HFF-Myc (cell line): Measurements from ENCODE around the gene ZNF850.

Source experiments
- DNase-seq: peaks from one replicate; pipeline ENCODE4 v3.0.0-alpha.2; 2011; ENCODE audit warnings: low read depth; ENCODE audit errors: extremely low read depth
- H3K4me3 ChIP-seq: replicated peaks from 2 replicates; pipeline ENCODE4 v1.5.1; 2011; ENCODE audit warnings: low read depth, mild to moderate bottlenecking, control low read depth, low read length
- TF ChIP-seq, protein P1 (sequence below): IDR thresholded peaks from 2 replicates; pipeline ENCODE4 v1.5.1; 2012; ENCODE audit warnings: mild to moderate bottlenecking, low read depth, low read length, control low read depth; ENCODE audit errors: missing control alignments

ZNF850 gene

DNA sequence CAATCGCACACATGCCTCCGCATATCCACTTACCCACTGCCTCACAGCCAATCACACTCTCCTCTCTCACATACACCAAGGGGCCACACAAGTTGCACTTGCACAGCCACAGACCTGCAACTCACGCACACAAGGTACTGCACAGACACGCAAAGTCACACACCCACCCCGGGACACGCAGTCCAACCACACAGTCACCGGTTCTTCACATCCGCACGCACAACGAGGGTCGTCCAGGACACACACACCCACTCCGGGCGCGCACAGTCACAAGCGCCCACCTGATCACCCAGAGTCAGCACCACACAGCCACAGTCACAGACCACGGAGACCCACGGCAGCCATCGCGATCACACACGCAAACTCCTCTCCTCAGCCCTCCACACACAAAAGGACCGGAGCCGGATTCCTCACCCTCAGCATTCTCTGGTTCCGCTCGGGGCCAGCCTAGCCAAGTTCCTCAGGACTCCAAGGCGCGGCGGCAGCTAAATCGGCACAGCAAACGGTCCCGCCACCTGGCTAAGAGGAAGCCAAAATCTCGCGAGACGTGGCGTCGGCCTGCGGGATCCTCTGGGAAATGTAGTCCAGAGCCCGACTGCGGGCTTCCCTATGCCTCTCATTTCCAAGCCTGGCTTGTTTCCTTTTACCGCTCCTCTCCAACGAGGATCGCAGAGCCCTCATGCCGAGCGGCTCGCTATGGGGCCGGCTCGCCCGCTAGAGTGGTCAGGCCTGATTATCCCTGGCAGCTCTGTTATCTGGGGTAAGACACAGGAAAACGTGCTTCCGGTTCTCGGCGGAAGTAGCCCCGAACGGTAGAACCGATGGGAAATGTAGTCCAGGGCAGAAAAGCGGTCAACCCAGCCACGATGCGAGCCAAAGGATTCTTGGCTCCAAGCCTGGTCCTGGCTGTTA, at the start of gene ZNF850:
Gene ZNF850 (minus strand): TSS at position 497 of the 912 bp plus-strand sequence. CDS start 10,201 bp downstream, outside the sequence.
- DNase-seq: peak; percentile 81
- TF ChIP-seq, protein P1, sequence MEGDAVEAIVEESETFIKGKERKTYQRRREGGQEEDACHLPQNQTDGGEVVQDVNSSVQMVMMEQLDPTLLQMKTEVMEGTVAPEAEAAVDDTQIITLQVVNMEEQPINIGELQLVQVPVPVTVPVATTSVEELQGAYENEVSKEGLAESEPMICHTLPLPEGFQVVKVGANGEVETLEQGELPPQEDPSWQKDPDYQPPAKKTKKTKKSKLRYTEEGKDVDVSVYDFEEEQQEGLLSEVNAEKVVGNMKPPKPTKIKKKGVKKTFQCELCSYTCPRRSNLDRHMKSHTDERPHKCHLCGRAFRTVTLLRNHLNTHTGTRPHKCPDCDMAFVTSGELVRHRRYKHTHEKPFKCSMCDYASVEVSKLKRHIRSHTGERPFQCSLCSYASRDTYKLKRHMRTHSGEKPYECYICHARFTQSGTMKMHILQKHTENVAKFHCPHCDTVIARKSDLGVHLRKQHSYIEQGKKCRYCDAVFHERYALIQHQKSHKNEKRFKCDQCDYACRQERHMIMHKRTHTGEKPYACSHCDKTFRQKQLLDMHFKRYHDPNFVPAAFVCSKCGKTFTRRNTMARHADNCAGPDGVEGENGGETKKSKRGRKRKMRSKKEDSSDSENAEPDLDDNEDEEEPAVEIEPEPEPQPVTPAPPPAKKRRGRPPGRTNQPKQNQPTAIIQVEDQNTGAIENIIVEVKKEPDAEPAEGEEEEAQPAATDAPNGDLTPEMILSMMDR: no peak
- H3K4me3 ChIP-seq: peak within 1 kb of the TSS; percentile 86

DNA sequence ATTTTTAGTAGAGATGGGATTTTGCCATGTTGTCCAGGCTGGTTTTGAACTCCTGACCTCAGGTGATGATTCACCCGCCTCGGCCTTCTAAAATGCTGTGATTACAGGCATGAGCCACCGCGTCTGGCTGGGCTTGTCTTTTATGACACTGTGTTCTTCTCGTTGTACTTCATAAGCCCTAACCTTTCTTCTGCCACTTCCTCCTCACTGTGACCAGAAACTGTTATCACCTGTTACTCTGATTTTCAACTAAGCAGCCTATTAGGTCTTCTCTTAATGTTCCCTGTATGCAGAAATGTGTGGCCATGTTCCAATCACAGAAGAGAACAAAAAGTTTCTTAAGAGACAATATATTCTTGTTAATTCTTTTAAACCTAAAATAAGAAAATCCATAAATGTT, 49.2 kb upstream of the ZNF850 start:
- no peak for DNase-seq
- TF ChIP-seq, protein P1: no peak
- H3K4me3 ChIP-seq: no peak overlapping the region

DNA sequence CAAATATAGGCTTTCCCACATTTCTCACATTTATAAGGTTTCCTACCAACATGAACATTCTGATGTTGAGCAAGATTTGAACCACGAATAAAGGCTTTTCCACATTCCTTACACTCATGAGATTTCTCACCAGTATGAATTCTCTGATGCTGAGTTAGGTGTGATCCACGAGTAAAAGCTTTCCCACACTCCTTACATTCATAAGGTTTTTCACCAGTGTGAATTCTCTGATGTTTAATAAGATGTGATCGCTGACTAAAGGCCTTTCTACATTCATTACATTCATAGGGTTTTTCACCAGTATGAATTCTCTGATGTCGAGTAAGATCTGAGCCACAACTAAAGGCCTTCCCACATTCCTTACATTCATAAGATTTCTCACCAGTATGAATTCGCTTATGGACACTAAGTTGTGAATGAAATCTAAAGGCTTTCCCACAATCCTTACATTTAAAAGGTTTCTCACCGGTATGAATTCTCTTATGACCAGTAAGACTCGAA, 46.6 kb upstream of the ZNF850 start:
- H3K4me3 ChIP-seq: no peak overlapping the region
- TF ChIP-seq, protein P1: no peak
- no peak for DNase-seq

DNA sequence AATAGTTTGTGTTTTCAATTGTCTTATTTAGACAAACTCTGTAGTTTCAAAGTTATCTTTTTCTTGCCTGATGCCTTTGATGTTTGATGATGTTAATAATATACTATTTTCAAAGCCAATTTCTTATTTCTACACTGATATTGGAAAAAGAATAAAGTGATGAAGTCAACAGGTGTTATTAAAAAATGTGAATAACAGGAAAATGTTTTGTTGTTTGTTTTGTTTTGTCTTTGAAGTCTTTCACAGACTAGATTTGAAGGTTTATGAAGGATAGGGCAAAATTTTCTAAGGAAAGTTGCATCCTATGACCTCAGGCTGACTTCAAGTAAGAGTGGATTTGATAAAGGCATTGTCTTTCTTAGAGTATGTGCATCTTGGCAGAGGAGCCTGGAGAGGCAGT, 34.4 kb upstream of the ZNF850 start:
- DNase-seq: no peak
- TF ChIP-seq, protein P1: no peak
- H3K4me3 ChIP-seq: no peak overlapping the region

DNA sequence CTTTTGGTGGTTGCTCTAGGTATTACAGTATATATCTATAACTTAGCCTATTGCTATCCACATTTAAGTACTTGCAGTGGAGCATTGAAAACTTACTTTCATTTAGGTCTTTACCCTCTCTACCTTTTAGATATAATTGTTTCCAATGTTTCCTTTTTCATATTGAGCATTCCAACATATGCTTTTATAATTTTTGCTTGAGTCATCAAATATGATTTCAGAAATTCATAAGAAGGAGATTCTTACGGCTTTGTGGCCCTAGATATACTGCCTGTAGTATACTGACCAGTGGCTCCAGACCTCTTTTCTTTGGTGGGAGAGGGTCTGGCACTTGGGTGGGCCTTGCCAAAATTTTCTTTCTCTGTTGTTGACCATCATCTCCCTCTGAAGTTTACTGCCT, 32.8 kb upstream of the ZNF850 start:
- no peak for DNase-seq
- TF ChIP-seq, protein P1: no peak
- H3K4me3 ChIP-seq: no peak overlapping the region

DNA sequence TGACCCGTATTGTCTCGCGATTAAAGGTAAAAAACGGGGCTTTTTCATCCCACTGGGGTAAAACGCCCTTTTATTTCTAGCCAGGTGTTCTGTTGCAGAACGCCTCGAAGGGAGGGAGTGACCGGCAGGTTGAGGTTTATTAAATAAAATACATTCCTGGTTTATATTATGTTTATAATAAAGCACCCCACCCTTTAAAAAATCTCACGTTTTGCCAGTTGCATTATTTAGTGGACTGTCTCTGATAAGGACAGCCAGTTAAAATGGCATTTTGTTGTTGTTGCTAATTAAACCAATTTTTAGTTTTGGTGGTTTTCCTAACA, 25.1 kb upstream of the ZNF850 start:
- TF ChIP-seq, protein P1: no peak
- peak overlapping the region; percentile 66 for H3K4me3 ChIP-seq
- DNase-seq: no peak
